SU-DHL-6 (cell line): Measurements from ENCODE around the gene SLC47A1.

Experiments
- H2AFZ ChIP-seq: fragments of 200-600 bp; sonication (generic); 2 replicates; pipeline ENCODE4 v1.6.1; 2014; ENCODE audit warnings: low read depth, mild to moderate bottlenecking, moderate library complexity, mixed read lengths, antibody characterized with exemption, low read length; ENCODE audit not compliant: severe bottlenecking
- H3F3A ChIP-seq: fragments of 200-600 bp; shearing (Covaris generic); 2 replicates; pipeline ENCODE4 v1.6.0; 2016; ENCODE audit warnings: antibody characterized with exemption, mild to moderate bottlenecking; ENCODE audit not compliant: insufficient read depth
- H3K27ac ChIP-seq: fragments of 200-600 bp; sonication (generic); 2 replicates; pipeline ENCODE4 v1.5.1; 2016; ENCODE audit warnings: low read depth, mild to moderate bottlenecking, low read length, moderate library complexity, mixed read lengths
- H3K27me3 ChIP-seq: fragments of 200-600 bp; sonication (generic), shearing (Covaris generic); 2 replicates; pipeline ENCODE4 v1.6.0; 2014; ENCODE audit warnings: mild to moderate bottlenecking, low read length
- H3K36me3 ChIP-seq: fragments of 200-600 bp; sonication (generic); 2 replicates; pipeline ENCODE4 v1.6.1; 2014; ENCODE audit warnings: mild to moderate bottlenecking, low read length, mixed read lengths
- H3K4me2 ChIP-seq: fragments of 300-600, 200-600 bp; shearing (Covaris generic), sonication (generic); 2 replicates; pipeline ENCODE4 v1.6.0; 2014; ENCODE audit warnings: low read length, low read depth, mild to moderate bottlenecking; ENCODE audit not compliant: poor library complexity, severe bottlenecking
- H3K4me3 ChIP-seq: fragments of 200-600 bp; sonication (generic); 2 replicates; pipeline ENCODE4 v1.5.1; 2014; ENCODE audit warnings: antibody characterized with exemption, low read length, mild to moderate bottlenecking, mixed read lengths; ENCODE audit not compliant: insufficient read depth, poor library complexity, severe bottlenecking
- H3K79me2 ChIP-seq: fragments of 200-600 bp; sonication (generic); 2 replicates; pipeline ENCODE4 v1.6.1; 2014; ENCODE audit warnings: mild to moderate bottlenecking, low read length, moderate library complexity; ENCODE audit not compliant: insufficient read depth
- H3K9ac ChIP-seq: fragments of 200-600 bp; sonication (generic); 2 replicates; pipeline ENCODE4 v1.7.0; 2014; ENCODE audit warnings: mild to moderate bottlenecking, low read length
- H3K9me2 ChIP-seq: fragments of 200-600 bp; sonication (generic); replicated peaks from 2 replicates; pipeline ENCODE4 v1.6.1; 2014; ENCODE audit warnings: low read length; ENCODE audit not compliant: insufficient read depth
- H3K9me3 ChIP-seq: fragments of 200-600 bp; sonication (generic); 2 replicates; pipeline ENCODE4 v1.6.1; 2014; ENCODE audit warnings: low read length, mixed read lengths; ENCODE audit not compliant: insufficient read depth
- H4K20me1 ChIP-seq: fragments of 200-600 bp; sonication (generic); 2 replicates; pipeline ENCODE4 v1.6.1; 2014; ENCODE audit warnings: low read depth, mild to moderate bottlenecking, antibody characterized with exemption, low read length, moderate library complexity, mixed read lengths
- EZH2phosphoT487 ChIP-seq: fragments of 200-600 bp; sonication (generic), shearing (Covaris generic); conservative IDR thresholded peaks from 2 replicates; pipeline ENCODE4 v1.6.1; 2018; ENCODE audit warnings: mild to moderate bottlenecking, antibody characterized with exemption, low read length, moderate library complexity, mixed read lengths
- TF ChIP-seq, protein P1 (sequence below): fragments of 200-600 bp; sonication (generic); IDR thresholded peaks from one replicate; pipeline ENCODE4 v1.5.1; 2017; ENCODE audit warnings: antibody characterized with exemption, mild to moderate bottlenecking, low read length, moderate library complexity; ENCODE audit not compliant: insufficient read depth, poor library complexity, severe bottlenecking

The SLC47A1 gene

DNA sequence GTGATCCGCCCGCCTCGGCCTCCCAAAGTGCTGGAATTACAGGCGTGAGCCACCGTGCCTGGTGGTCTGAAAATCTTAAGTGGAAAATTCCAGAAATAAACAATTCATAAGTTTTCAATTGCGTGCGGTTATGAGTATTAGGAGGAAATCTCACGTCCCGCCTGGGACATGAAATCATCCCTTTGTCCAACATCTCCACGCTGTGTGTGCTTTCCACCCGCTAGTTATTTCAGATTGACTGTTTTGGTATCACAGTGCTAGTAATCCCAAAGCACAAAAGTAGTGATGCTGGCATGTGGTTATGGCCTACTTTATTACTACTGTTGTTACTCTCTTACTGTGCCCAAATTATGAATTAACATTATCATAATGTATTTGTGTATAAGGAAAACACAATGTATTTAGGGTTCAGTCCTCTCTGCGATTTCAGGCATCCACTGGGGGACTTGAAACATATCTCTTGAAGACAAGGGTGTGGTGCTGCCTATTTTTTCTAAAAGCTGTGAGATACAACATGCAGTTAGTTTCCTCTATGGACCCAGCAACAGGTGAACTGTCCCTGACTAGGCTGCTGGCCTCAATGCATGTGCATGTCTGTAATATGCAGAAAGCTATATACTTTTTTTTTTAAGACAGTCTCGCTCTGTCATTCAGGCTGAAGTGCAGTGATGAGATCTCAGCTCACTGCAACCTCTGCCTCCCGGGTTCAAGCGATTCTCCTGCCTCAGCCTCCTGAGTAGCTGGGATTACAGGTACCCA lies 32.3 kb downstream of the SLC47A1 start:
- Histone ChIP-seq H3K9ac (no peak overlapping the region), H2AFZ (no peak overlapping the region), H3K4me3 (no peak overlapping the region), H4K20me1 (no peaks in the 10 kb centered on the region), H3F3A (no peaks in the 10 kb centered on the region), H3K4me2 (no peak overlapping the region), H3K9me2 (no peaks in the 10 kb centered on the region), H3K36me3 (no peaks in the 10 kb centered on the region), H3K27me3 (no peaks in the 10 kb centered on the region), H3K79me2 (no peaks in the 10 kb centered on the region), H3K27ac (no peak overlapping the region), H3K9me3 (no peaks in the 10 kb centered on the region)
- TF ChIP-seq EZH2phosphoT487, result no peak

DNA sequence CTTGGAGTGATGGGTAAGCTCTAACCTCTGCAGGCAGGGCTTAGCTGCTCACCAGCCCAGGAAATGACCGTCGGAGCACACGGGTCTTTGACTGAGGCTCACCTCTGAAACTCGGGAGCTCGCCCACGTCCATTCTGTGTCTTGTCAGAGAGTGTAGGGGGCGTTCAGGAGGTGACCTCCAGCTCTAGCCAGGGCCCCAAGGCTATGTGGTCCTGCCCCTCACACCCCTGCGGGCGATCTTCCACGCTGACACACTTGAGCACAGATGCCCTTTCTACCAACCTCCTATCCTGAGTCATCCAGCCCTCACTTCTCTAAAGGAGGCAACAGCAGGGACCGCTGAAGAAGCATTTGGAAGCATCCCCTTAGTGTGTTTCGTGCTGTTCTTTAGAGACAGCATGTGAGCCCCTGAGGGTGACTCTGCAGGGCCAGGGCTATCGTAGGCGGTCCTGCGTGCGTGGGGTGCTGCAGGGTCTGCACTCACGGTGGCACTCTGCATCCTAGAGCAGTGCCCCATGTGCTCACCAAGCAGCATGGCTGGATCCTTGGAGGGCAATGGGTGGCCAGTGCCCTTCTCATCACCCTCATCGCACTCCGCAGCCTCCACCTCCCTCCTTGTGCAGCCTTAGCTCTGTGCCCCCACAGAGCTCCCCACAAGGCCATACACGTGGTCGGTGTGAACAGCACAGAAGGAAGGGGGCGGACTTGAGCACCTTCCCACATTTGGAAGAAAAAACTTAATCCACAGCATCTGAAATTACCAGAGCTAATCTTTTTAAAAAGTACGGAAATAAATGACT lies 33.8 kb downstream of the SLC47A1 start:
- no peaks in the 10 kb centered on the region for H3K79me2 ChIP-seq
- H3F3A ChIP-seq, result no peaks in the 10 kb centered on the region
- H3K9ac ChIP-seq, result no peak overlapping the region
- no peak overlapping the region for H3K4me2 ChIP-seq
- no peak overlapping the region for H3K27ac ChIP-seq
- no peak for TF ChIP-seq EZH2phosphoT487
- TF ChIP-seq, protein P1, sequence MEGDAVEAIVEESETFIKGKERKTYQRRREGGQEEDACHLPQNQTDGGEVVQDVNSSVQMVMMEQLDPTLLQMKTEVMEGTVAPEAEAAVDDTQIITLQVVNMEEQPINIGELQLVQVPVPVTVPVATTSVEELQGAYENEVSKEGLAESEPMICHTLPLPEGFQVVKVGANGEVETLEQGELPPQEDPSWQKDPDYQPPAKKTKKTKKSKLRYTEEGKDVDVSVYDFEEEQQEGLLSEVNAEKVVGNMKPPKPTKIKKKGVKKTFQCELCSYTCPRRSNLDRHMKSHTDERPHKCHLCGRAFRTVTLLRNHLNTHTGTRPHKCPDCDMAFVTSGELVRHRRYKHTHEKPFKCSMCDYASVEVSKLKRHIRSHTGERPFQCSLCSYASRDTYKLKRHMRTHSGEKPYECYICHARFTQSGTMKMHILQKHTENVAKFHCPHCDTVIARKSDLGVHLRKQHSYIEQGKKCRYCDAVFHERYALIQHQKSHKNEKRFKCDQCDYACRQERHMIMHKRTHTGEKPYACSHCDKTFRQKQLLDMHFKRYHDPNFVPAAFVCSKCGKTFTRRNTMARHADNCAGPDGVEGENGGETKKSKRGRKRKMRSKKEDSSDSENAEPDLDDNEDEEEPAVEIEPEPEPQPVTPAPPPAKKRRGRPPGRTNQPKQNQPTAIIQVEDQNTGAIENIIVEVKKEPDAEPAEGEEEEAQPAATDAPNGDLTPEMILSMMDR, result no peak
- H3K4me3 ChIP-seq, result no peak overlapping the region
- no peaks in the 10 kb centered on the region for H3K27me3 ChIP-seq
- no peak overlapping the region for H2AFZ ChIP-seq
- no peaks in the 10 kb centered on the region for H3K36me3 ChIP-seq
- H3K9me2 ChIP-seq, result no peaks in the 10 kb centered on the region
- no peaks in the 10 kb centered on the region for H3K9me3 ChIP-seq
- H4K20me1 ChIP-seq, result no peaks in the 10 kb centered on the region

DNA sequence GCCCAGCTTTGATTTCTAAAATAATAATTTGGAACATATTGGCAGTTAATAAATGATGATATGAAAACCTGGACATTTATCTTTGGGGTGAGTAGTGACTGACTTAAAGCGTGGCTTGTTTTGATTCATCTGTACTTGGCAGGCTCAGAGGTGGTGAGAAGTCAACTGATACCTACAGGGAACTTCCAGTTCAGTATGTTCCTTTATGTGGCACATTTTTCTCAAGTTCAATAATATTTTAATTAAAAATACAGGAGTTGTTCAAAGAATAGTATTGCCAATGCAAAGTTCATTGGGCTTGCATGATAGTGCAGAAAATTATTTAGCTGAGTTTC lies 34.3 kb downstream of the SLC47A1 start:
- H4K20me1 ChIP-seq, result no peaks in the 10 kb centered on the region
- TF ChIP-seq EZH2phosphoT487, result no peak
- TF ChIP-seq, protein P1, result no peak
- no peaks in the 10 kb centered on the region for H3K36me3 ChIP-seq
- H2AFZ ChIP-seq, result no peak overlapping the region
- no peaks in the 10 kb centered on the region for H3K27me3 ChIP-seq
- H3K4me3 ChIP-seq, result no peak overlapping the region
- no peaks in the 10 kb centered on the region for H3K79me2 ChIP-seq
- H3K9me2 ChIP-seq, result no peaks in the 10 kb centered on the region
- H3K9me3 ChIP-seq, result no peaks in the 10 kb centered on the region
- H3K4me2 ChIP-seq, result no peak overlapping the region
- no peaks in the 10 kb centered on the region for H3F3A ChIP-seq
- no peak overlapping the region for H3K9ac ChIP-seq
- H3K27ac ChIP-seq, result no peak overlapping the region

DNA sequence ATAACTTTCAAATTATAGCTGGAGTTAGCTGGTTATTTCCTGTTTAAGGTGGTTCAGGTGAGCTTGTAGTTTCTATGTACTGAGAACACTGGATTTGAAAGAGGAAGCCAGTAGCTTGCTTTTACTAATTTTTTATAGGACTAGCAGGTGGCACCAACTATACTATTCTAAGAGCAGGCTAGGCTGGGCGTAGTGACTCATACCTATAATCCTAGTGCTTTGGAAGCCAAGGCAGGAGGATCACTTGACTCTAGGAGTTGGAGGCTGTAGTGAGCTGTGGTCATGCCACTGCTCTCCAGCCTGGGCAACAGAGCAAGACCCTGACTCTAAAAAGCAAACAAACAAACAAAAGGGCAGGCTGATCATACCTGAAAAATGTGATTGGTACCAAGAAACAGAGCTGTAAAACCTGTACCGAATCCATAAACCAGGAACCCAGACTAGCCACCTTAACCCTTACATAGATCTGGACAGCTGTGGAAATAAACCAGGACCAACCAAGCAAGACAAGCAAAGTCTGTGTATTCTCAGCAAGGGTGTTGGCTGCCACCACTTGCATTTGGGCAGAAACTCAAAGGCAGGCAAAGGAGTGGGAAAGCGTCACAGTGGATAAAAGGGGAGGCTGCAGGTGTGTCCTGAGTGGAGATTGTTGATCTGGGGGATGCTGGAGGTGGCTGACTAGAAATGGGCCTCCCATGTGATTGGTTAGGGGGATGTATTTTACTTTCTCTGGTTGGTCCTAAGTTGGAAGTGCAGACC lies 36.3 kb downstream of the SLC47A1 start:
- H3K9me3 ChIP-seq, result no peaks in the 10 kb centered on the region
- TF ChIP-seq, protein P1, result no peak
- TF ChIP-seq EZH2phosphoT487, result no peak
- H3K27me3 ChIP-seq, result no peaks in the 10 kb centered on the region
- no peaks in the 10 kb centered on the region for H3K9me2 ChIP-seq
- H3K4me3 ChIP-seq, result no peak overlapping the region
- no peaks in the 10 kb centered on the region for H3K79me2 ChIP-seq
- no peak overlapping the region for H3K4me2 ChIP-seq
- no peaks in the 10 kb centered on the region for H4K20me1 ChIP-seq
- no peaks in the 10 kb centered on the region for H3F3A ChIP-seq
- H3K9ac ChIP-seq, result no peak overlapping the region
- no peaks in the 10 kb centered on the region for H3K36me3 ChIP-seq
- H2AFZ ChIP-seq, result no peak overlapping the region
- no peak overlapping the region for H3K27ac ChIP-seq
